COR-L47 (cell line): ENCODE measurements around the gene ZC2HC1C.

Experiments
- DNase-seq: peaks from one replicate; lab custom pipeline; 2025; lab: John Stamatoyannopoulos, UW

Gene ZC2HC1C

GRCh38 chr14:75069121-75069810, at the start of gene ZC2HC1C:
TSS of gene ZC2HC1C (plus strand) at chr14:75069641. CDS start at chr14:75070574, 933 bp downstream.
- DNase-seq, result peak; percentile 88

- DNase-seq, result peak; percentile 9
Observed at GRCh38 chr14:75022655-75023054, 46.8 kb upstream of the ZC2HC1C start.

DNA sequence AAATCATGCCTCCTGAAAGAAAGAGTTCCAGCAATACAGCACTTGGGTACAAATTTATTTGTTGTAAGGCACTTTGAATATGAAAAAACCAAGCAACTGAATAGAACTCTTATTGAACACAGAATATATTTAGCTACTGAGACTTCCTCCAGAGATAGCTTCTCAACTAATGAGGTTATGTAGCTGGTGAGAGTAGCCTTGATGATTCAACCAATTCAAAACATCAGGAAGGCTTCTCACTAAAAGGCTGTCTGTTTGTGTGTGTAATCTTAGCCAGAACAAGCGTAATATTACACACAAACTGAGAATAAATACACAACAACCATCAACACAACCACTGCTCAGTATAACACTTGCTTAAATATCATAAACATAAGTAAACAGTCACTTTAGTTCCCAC, 46.3 kb upstream of the ZC2HC1C start:
- no peak for DNase-seq

- no peak for DNase-seq
Observed at GRCh38 chr14:75025082-75025481, 44.4 kb upstream of the ZC2HC1C start.

DNA sequence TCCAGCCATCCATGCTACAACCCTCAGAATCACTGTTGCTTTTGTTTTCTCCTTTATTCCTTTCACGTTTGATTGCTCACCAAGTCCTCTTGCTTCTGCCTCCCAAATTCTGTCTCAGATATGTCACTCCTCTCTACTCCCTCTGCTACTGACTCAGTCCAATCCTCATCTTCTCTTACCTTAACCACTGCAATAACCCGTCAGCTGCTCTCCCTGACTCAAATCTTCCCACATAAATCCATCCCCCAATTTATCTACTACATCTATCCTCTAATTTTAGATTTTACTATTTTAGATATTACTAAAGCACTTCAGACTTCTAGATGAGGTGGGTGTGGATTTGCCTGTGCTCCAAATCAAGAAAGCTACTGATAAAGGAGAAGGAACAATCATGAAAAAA, 43.6 kb upstream of the ZC2HC1C start:
- no peak for DNase-seq

DNA sequence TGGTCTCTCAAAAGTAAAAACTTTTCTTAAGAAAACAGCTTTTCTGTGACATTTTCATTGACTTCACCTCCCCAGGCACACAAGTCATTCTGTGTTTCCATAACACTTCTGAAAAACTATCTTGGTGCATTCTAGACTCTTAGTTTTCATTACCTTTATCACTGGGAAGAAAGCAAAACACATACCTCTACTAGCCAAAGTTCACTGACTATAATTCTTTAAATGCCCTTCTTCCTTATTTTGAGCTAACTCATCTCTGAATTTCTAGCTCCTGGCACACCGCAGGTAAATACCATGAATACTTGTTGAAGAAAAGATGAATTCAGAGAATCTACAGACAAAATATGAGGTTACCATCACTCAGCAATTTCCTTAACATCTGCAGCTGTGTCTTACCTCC, 39.3 kb upstream of the ZC2HC1C start:
- no peak for DNase-seq

GRCh38 chr14:75032939-75033338, 36.5 kb upstream of the ZC2HC1C start:
- DNase-seq, result no peak

- no peak for DNase-seq
Observed at GRCh38 chr14:75040507-75040906, 28.9 kb upstream of the ZC2HC1C start.

GRCh38 chr14:75040959-75041358, 28.5 kb upstream of the ZC2HC1C start:
- DNase-seq, result no peak

GRCh38 chr14:75041613-75042012, 27.8 kb upstream of the ZC2HC1C start:
- no peak for DNase-seq

GRCh38 chr14:75042035-75042434, 27.4 kb upstream of the ZC2HC1C start:
- no peak for DNase-seq

DNA sequence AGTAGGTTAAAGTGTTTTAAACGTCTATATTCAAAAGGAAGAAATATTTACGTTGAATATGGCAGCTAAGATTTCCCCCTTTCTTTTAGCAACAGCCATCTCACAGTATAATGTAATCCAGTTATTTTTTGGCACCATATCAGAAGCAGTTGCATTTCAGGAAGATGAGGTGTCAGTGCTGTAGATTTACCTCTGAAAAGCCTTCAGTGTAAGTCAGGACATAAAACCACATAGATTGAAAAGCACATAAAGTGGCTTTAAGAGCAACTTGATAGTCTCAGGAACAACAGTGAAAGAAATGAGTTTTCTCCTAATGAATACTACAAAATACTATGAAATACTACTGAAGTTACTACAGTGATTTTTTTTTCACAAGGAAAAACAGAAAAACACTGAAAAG, 25.1 kb upstream of the ZC2HC1C start:
- no peak for DNase-seq

DNA sequence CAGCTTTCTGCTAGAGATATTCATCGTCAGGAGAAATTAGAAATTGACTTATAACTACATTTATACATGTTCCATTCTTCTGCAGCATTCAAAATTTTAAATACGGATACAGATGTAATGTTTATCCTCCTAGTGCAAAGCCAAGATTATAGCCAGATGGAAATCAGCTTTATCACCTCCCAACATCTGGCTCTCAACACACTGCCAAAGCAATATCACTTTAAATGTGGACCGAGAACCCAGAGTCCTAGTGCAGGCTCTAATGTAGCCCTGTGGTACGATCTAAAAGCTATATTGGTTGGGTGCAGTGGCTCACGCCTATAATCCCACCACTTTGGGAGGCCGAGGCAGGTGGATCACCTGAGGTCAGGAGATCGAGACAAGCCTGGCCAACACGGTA, 24.7 kb upstream of the ZC2HC1C start:
- no peak for DNase-seq

- DNase-seq, result no peak
Observed at GRCh38 chr14:75046275-75046674, 23.2 kb upstream of the ZC2HC1C start.

- DNase-seq, result no peak
Observed at GRCh38 chr14:75046899-75047298, 22.5 kb upstream of the ZC2HC1C start.

DNA sequence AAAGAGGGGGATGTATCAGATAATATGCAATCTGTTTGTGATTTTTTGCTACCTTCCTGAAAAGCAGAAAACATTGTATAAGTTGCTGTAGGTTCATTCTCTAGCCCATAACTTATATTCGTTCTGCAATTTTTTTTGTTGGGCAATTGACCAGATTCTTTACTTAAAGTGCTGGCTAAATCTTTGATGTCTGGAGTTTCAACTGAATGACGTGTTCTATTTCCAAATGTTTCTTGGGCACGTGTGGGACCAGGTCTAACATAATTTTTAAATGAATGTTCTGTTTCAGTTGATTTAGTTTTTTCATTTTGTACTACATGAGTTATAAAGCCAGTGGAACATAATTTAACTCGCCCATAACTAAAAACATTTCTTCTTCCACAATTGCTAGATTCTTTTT, 21.9 kb upstream of the ZC2HC1C start:
- DNase-seq, result no peak

DNA sequence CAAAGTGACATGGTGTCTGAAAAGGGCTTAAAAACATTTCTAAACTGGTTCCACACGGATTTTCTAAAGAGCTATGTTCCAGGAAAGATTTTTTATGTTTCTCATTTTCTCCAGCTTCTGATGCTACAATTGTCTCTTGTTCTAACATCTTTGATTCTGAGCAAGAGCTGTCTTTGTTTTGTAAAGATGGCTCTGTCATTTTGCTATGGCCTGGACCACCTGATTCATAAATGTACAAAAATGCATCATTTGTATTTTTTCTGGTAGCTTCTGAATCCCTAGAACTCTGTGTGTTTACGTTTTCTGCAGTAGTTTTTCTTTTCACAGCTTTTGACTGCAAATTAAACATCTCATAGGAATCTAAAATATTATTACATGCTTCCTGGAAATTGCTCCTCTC, 21.3 kb upstream of the ZC2HC1C start:
- no peak for DNase-seq

- no peak for DNase-seq
Observed at GRCh38 chr14:75049136-75049535, 20.3 kb upstream of the ZC2HC1C start.

GRCh38 chr14:75049731-75050201, 19.7 kb upstream of the ZC2HC1C start:
- no peak for DNase-seq

- DNase-seq, result peak; percentile 88
Observed at GRCh38 chr14:75050852-75051555, 18.4 kb upstream of the ZC2HC1C start, which contains the start of gene MLH3. TSS of gene MLH3 (minus strand) at chr14:75051467. CDS start at chr14:75049655, 1,812 bp downstream.

GRCh38 chr14:75051556-75051899, 17.9 kb upstream of the ZC2HC1C start:
- DNase-seq, result no peak

DNA sequence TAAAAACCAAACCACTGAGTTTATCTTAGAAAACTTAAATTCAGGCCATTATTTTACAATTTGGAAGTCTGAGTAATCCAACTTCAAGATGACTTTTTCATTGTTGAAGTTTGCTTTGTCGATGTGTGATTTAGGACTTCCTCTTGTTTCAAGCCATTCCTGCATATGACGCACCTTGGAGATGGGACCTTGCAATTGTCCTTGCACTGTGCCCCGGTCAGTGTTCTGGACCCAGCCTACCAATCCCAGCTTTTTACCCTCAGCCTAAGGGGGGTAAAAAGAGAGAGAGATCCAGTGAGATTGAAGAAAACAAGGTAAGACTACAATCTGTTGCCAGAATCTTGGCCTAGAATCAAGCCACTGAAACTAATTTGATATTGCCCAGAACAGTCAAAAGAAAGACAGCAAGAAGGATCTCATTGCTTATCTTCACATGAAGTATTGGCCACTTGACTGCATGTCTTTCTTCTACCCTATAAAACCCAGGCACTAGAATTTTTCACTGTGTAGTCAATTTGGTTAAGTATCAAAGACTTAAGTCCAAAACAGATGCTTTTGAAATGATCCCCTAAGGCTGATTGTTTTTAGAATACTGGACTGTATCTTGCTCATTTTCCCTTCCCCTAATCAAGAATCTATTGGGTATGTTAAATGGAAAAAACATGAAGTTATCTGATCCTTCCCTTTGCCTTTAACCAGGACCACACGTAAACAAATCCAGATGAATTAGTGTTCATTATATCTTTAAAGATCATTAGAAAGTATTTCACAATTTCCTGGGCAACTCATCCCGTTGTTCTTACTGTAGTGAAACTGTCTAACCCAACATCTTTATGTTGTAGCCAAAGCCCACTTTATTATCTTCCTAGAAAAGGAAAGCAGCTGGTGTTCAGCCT, 15.8 kb upstream of the ZC2HC1C start:
- DNase-seq, result no peak

DNA sequence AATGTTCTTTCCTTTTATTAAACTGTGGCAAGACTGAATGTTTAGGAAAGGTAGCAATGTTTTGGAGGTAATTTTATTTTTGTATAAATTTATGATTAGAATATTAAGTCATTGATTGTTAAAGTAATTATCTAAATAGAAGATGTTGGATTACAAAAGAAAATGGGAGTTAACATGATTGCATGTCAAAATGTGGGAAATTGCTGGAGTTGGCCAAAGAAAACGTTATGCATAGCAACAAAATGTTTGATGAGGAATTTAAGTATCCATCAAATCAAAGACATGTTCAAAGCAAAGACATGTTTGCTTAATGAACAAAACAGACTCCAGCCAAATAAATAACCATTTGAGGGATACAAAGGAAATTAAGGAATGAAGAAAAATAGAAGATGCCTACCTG, 15.0 kb upstream of the ZC2HC1C start:
- DNase-seq, result no peak
